ENCODE results near the gene METRNL. TPM values are rescaled to one million over a fixed set of nuclear protein-coding genes. Genes with fewer than 3 reads are reported as not detected.
"Not testable (repeated sequence)": the region's sequence is repeated elsewhere in the genome, so short reads cannot be mapped to it uniquely, and the experiment has no call there.

METRNL gene, protein sequence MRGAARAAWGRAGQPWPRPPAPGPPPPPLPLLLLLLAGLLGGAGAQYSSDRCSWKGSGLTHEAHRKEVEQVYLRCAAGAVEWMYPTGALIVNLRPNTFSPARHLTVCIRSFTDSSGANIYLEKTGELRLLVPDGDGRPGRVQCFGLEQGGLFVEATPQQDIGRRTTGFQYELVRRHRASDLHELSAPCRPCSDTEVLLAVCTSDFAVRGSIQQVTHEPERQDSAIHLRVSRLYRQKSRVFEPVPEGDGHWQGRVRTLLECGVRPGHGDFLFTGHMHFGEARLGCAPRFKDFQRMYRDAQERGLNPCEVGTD
- 79.9 TPM for polyA plus RNA-seq (2013, experiment 1 of 2; ENCODE audit: insufficient read length)
- polyA plus RNA-seq (2013, experiment 2 of 2; ENCODE audit: insufficient read length), result 66.9 TPM

DNA sequence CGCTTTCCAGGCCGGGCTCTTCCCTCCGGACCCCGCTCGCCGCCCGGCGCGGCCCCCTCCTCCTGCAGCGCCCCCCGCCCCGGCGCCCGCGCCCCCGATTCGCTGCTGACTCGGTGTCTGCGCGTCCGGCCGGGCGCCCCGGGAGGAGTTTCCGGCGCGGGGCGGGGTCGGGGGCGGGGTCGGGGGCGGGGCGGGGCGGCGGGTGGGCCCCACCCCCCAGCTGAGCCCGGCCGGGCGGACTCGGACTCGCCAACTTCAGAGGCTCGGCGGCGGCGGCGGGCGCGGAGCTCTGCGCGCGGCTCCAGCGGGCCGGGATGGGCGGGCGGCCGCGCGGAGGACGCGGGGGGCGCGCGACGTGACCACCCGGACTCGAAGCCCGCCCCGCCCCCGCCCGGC, at the start of gene METRNL:
Gene METRNL, plus strand, starts transcription at position 258 of the 396 bp plus-strand sequence. CDS start 207 bp downstream, outside the sequence.
- DNase-seq, result peak; percentile 81

DNA sequence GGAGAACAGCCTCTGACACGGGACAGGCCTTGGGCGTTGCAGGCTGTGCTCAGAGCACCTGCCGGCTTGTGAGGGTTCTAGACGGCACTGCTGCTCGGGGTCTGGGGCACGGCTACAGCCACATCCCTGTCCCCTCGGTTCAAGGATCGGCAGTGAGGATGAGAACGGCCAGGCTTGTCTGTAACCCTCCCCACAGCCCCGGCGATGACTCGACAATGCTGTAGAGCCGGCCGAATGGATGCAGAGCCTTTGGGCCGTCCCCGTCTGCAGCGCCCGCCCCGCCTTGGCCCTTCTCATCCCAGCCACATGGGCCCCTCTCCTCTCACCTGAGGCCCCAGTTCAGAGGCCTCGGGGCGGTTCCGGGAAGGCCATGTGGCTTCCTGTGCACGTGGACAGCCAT, 49.0 kb upstream of the METRNL start:
- DNase-seq, result no peak

DNA sequence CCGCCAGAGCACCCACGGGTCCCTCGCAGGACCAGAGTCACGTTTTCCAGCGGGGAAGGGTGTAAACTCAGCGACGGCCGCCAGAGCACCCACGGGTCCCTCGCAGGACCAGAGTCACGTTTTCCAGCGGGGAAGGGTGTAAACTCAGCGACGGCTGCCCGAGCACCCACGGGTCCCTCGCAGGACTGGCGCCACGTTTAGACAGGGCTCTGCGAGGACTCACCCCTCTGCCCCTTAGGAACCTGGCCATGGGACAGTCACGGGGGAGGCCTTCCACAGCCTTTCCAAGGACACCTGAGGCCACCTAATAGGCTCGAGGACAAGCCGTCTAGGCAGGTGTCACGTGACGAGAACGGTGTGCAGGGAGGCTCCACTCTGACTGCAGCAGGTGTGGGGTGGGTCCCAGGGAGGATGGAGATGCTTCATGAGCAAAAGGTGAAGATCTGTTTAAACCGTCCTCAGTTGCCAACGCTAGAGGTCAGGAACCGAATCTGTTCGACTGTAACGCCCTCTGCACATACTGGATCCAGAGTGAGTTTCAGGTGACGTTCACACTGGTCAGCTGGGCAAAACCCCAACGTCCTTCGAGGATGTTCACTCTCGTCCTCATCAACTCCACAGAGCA, 48.0 kb upstream of the METRNL start:
- no peak for DNase-seq

DNA sequence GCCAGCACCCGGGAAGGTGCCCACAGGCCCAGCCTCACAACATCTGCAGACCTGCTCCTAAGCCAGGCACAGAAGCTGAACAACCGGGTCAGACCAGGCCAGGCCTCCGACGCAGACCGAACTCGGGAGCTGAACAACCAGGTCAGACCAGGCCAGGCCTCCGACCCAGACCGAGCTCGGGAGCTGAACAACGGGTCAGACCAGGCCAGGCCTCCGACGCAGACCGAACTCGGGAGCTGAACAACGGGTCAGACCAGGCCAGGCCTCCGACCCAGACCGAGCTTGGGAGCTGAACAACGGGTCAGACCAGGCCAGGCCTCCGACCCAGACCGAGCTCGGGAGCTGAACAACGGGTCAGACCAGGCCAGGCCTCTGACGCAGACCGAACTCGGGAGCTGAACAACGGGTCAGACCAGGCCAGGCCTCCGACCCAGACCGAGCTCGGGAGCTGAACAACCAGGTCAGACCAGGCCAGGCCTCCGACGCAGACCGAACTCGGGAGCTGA, 47.4 kb upstream of the METRNL start:
- not testable (repeated sequence) for DNase-seq

DNA sequence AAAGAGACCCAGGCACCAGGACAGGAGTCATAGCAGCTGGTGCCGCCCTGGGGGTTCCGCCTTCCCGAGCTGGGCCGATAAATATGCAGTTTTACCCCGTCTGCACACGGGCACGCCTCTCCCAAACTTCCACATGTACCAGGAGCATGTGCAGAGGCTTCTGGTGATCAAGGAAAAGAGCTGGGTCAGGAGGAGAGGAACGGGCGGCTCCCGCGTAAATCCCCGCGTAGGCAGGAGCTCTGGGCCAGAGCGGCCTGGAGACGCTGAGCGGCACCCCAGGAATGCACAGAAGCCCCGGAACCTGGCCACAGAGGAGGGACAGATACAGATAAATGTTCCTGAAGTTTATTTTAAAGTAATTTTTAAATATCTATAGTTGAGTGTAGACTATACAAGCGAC, 46.6 kb upstream of the METRNL start:
- no peak for DNase-seq

DNA sequence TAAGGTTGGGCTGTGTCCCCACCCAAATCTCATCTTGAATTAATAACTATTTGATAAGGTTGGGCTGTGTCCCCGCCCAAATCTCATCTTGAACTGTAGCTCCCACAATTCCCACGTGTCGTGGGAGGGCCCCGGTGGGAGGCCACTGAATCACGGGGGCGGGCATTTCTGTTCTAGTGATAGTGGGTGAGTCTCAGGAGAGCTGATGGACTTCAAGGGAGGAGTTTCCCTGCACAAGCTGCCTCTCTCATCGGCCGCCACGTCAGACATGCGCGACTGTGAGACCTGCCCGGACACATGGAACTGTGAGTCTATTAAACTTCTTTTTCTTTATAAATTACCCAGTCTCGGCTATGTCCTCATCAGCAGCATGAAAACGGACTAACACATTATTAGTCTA, 44.9 kb upstream of the METRNL start:
- no peak for DNase-seq

DNA sequence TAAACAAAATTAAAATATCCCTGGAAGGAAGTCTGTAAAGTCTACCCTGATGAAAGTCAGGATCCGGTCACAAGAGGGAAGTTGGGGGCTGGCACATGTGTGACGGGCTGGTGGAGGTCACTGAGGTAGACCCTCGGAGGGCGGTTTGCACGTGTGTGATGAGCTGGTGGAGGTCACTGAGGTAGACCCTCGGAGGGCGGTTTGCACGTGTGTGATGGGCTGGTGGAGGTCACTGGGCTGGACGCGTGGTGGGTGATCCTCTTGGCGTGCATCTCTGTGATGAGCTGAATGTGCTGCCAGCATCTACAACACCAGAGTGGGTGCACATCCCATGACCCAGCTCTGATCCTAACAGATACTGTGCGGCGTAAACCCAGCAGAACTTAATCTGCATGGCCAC, 43.7 kb upstream of the METRNL start:
- DNase-seq, result no peak

DNA sequence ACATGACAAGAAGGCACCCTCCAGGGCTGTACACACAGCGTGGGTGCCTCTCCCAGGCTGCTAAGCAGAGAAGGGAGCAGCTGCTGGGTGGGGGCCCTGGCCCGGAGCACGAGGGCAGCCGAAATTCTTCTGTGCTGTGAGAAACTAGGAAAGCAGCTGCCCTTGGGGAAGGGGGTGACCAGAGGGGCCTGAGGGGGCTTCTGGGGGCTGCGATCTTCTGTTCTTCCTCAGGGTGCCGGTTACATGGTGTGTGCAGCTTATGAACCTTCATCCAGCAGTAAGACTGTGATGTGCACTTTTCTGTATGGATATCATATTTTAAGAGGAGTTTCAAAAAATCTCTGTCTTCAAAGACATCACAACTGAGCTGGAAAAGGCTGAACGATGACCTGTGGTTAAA, 43.2 kb upstream of the METRNL start:
- DNase-seq, result no peak

DNA sequence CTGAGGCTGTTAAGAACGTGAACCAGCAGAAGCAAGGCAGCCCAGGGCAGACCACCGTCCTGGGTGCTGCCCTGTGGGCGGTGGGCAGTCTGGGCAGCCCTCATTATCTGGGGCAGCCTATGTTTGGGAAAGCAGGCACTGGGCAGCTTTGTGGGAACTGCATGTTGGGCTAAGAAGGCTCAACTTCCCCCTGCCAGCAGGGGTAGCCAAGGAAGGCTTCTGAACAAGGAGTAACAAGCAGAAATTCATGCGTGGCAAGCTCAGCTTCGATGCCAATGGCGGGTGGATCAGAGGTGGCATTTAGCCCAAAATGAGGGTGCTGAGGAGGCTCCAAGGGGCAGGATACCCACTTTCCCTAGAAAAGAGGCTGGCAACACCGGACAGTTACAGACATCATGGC, 42.7 kb upstream of the METRNL start:
- no peak for DNase-seq

DNA sequence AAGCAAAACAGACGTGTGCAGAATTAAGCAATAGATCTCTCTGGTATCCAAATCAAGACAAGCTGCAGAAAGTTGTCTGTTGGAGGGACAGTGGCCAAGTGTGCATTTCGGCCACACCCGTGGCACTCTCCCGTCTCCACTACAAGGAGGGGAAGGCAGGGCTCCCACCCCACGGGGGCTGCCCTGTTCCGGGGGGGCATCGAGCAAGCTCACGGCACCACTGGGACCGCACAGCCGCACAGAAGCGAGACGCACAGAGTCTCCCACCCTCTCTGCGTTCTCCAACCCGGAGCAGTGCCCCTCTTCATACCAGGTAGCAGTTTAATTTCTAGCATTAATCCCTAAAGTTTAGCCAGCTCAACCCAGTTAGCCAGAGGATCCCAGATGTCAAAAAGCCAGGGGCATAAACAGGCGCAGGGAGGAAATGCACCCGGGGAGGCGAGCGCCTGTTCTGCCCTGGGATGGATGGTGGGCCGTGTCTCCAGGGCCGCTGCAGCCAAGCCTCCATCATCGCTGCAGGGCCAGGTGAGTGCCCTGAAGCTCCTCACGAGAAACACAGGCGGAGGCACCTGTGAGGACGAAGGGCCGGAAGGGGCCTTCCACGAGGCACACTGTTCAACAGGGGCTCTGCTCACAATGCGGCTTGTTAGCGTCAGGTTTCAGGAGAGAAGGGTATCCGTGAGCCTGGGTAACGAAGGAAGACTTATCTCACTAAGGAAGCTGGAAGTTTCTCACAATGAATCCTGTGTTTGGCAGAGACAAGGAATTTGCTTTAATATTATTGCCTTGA, 42.1 kb upstream of the METRNL start:
- DNase-seq, result no peak

DNA sequence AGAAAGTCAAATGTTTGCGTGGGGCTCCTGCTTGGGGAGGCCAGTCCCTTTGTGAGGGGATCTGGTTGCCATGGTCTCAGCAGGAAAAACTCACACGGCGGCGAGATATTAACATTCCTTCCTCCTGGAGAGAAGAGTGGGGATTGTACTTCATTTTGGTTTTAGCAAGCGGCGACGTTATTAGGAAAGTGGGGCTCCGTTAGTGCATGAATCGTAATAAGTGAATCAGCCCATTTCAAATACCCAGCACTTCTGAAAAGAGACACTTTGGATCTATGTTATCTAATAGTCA, 41.6 kb upstream of the METRNL start:
- DNase-seq, result no peak

DNA sequence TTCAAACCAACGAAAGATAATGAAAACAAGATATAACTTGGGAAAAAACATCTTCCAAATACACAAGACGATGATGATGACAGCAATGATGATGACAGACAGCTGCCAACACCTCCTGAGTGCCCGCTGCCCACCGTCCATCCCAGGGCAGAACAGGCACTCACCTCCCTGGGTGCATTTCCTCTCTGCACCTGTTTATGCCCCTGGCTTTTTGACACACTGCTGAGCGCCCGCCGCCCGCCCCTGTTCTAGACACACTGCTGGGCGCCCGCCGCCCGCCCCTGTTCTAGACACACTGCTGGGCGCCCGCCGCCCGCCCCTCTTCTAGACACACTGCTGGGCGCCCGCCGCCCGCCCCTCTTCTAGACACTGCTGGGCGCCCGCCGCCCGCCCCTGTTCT, 40.4 kb upstream of the METRNL start:
- DNase-seq, result not testable (repeated sequence)

DNA sequence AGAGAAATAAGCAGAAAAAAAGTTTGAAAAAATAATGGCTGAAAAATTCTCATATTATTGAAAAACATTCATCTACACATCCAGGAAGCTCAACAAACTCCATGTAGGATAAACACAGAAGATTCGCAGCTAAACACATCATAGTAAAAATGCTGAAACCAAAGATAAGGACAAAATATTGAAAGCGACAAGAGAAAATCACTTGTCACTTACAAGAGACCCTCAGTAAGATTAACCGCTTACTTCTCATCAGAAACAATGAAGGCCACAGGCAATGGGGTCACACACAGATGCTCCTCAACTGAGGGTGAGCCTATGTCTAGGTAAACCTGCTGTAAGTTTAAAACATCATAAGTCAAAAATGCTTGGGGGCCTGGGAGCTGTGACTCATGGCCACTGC, 38.1 kb upstream of the METRNL start:
- DNase-seq, result no peak

DNA sequence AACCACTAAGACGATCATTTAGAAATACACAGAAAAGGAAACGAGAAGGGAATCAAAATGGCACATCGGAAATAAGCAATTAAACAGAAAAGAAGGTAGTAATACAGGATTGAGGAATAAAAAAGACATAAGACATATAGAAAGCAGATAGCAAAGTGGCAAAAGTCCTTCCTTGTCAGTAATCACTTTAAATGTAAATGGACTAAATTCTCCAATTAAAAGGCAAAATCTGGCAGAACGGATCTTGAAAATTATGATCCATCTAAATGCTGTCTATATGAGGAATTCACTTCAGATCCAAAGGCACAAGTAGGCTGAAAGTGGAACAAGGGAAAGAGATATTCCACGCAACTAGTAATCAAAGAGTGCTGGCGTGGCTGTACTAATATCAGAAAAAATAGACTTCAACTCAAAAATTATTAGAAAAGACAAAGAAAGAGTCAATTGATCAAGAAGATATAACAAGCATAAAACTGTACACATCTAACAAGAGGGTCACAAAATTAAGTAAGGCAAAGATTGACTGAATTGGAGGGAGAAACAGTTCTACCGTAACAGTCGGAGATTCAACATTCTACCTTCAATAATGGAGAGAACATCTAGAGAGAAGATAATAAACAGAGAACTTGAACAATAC, 36.8 kb upstream of the METRNL start:
- no peak for DNase-seq

DNA sequence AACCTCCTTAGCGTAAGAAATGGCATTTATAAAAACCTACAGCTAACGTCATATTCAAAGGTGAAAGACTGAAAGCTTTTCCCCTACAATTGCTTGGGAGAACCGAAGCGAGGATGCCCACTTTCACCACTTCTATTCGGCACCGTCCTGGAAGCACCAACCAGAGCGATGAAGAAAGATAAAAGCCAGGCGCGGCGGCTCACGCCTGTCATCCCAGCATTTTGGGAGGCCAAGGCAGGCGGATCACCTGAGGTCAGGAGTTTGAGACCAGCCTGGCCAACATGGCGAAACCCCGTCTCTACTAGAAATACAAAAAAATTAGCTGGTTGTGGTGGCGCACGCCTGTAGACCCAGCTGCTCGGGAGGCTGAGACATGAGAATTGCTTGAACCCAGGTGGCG, 34.9 kb upstream of the METRNL start:
- DNase-seq, result not testable (repeated sequence)

DNA sequence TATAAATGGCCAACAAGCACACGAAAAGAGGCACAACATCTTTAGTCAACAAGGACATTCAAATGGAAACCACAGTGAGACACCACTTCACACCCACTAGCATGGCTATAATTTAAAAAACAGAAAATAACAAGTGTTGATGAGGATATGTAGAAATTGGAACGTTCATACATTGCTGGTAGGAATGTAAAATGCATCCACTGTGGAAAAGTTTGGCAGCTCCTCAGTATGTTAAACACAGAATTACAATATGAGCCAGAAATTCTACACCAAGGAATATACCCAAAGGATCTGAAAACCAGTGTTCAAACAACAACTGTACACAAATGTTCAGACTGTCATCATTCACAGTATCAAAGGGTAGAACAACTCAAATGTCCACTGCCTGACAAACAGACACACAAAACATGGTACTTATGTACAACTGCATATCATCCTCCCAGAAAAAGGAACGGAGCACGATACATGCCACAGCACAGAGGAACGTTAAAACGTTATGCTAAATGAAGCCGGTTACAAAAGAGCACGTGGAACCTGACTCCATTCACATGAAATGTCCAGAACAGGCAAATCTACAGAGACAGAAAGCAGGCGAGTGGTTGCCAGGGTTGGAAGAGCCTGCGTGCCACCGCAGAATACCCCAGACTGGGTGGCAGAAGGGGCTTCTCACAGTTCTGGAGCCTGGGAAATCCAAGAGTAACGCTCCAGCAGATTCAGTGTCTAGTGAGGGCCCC, 32.8 kb upstream of the METRNL start:
- no peak for DNase-seq

DNA sequence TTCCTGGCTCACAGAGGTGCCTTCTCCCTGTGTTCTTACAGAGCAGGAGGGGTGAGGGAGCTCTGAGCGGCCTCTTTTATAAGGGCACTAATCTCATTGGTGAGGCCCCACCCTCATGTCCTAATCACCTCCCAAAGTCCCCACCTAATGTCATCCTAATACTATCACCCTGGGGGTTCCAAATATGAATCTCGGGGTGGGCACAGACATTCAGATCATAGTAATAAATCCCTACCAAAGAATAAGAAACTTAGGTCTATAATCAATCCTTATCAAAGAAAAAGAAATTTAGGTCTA, 32.3 kb upstream of the METRNL start:
- DNase-seq, result no peak

DNA sequence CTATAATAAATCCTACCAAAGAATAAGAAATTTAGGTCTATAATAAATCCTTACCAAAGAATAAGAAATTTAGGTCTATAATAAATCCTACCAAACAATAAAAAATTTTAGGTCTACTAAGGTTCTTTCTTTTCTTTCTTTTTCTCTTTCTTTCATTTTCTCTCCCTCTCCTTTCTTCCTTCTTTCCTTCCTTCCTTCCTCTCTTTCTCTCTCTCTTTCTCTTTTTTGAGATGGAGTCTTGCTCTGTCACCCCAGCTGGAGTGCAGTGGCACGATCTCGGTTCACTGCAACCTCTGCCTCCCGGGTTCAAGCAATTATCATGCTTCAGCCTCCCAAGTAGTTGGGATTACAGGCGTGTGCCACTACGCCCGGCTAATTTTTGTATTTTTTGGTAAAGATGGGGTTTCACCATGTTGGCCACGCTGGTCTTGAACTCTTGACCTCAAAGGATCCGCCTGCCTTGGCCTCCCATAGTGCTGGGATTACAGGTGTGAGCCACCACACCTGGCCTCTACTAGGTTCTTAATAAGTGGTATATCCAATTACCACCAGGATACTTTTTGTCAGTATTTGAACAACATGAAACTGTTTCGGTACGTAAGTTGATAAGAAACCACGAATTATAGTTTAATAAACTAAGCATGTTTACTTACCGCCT, 31.5 kb upstream of the METRNL start:
- not testable (repeated sequence) for DNase-seq

DNA sequence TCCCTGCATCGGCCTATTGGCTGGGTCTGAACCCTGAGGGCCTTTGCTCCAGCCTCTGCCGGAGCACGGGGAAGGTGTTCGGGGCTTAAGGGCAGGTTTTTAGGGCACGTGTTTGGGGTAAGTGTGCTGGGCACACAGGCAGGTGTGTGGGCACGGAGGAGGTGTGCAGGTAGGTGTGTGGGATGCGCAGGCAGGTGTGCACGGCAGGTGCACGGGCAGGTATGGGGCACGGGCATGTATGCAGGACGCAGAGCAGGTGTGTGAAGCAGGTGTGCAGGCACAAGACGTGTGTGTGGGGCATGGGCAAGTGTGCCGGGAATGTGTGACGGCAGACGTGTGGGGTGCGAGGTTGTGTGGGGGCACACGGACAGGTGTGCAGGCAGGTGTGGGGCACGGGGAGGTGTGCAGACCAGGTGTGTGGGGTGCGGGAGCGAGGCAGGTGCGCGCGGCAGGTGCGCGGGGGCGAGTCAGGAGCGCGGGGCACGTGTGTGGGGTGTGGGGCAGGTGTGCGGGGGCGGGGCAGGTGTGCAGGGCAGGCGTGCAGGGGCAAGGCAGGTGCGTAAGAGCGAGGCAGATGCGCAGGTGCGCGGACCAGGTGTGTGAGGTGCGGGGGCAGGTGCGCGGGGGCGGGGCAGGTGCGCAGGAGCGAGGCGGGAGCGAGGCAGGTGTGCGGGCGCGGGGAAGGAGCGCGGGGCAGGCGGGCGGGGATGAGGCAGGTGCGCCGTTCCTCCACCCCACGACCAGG, 28.6 kb upstream of the METRNL start:
- DNase-seq, result no peak

DNA sequence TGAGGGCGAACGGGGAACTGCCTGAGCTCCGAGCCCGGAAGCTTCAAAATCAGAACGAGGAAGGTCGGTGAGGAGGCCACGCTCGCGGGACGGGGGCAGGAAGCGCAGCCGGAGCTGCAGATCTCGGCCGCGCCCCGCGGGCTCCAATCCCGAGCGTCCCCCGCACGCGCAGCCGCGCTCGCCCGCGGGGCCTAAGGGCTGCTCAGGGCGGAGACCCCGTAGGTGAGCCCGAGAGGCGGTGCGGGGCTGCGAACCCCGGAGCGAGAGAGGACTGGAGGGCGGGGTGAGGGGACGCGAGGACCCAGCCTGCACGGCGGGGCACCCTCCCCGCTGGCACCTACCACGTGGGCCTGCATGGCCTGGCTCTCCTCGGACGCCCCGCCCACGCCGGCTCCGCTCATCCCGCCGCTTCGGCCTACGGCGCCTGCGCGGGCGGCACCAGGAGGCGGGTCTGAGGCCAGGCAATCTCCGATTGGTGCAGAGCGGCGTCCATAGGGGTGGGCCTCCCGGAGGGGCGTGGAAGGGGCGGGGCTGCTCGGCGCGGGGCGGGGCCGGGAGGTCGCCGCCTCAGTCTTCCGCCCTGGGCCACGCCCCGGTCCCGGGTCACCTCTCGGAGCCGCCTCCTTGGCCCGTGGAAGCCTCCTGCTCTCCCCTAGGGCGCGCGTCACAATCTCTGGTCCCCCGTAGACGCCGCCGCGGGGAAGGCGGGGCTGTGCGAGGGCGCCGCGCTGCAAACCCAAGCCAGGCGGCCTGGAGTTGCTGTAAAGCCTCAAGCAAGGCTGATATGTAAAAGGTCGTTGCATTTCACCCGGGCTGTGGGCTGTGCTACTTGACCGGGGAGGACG, 27.8 kb upstream of the METRNL start:
- DNase-seq, result peak; percentile 98
